NCI-H2107 (cell line): ENCODE results near the gene WDFY4.

Source experiments
- DNase-seq: peaks from one replicate; lab custom pipeline; 2025; lab: John Stamatoyannopoulos, UW

Gene WDFY4

DNA sequence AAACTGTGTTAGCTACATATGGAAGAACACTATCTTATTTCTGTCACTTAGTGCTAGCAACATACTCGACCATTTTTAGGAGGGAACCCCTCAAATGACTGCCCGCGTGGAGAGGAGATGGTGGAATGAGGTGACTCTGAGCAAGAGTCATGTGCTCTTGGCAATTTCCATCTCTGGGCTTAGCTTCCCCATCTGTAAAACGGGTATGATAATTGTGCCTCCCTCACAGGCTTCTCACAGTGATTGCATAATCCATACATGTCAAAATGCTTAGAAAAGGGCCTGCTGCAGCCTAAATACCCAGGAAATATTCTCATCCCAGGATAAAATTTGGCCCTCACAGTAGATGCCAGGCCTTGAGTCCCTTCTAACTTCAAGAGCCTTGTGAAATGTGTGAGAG, 86.6 kb downstream of the WDFY4 start:
- no peak for DNase-seq

DNA sequence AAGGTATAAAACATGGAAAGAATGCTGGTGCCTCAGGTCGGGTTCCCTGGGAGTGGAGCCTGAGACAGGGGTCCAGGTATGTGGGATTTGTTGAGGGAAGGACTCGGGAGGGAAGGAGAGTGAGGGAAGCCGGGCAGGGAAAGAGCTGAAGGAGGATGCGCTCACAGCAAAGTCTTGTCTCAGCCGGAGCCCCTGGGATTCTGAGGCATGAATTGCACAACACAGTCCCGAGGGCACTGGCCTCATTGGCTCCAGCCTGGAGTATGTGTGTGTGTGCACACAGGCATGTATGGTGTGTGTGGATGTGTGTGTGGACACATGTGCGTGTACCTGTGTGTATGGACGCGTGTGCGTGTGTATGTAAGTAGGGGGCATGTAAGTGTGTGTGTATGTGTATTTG, 87.4 kb downstream of the WDFY4 start:
- no peak for DNase-seq

DNA sequence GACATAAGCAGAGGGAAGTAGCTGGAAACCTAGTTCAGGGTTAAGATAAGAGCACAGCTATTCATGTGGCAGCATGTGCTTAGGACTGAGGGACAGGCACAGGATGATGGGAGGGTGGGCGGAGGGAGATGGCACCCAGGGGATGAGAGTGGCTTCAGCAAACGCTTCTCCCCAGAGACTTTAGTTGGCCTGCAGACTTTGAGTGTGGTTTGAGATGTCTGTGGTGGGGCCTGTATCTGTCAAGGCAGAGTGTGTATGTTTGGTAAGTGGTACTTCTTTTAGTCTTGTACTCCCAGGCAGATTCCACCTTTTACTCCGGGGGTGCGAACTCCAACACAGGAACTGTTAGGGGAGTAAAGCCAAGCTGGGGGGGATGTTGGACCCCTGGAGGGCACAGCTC, 88.9 kb downstream of the WDFY4 start:
- no peak for DNase-seq

DNA sequence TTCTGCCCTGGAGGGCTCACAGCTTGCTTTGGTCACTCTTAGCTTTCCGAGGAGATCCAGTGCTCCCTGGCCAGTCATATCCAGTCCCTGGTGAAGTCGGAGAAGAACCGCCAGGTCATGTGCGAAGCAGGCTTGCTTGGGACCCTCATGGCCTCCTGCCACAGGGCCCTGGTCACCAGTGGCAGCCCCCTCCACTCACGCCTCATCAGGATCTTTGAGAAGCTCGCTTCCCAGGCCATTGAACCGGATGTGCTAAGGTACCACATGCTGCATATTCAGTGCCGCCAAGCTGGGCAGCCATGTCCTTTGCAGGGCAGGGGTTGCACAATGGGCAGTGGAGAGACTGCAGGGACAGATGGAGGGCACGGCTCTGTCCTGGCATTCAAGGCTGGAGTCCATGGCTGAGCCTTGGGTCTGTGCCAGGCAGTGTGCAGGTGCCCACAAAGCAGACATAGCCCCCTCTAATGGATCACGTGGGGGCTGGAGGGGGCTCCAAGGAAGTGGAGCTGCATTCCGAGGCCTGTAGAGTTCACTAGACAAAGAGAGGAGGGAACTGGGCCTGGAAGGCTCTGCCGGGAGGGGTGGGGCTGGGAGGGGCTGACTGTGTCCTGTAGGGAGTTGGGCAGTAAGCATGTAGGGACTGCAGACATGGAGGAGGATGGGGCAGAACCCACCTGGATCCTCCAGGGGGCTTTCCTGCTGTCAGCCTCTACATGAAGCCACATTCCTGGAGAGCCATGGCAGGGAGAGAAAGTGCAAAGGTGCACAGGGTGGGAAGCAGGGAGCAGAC, 89.9 kb downstream of the WDFY4 start:
- no peak for DNase-seq

DNA sequence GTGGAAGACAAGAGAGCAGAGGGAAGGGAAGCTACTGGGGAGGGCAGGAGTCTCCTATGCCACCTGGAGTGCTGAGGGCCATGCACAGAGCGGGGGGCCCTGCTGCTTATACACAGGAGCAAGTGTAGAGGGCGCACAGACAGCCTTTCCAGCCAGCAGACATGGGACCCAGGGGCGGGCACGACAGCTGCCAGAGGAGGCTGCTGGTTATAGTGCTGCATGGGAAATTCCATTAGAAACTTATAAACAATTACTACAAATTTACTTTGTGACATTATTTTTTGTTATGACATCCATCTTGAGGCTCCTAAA, 90.5 kb downstream of the WDFY4 start:
- no peak for DNase-seq

DNA sequence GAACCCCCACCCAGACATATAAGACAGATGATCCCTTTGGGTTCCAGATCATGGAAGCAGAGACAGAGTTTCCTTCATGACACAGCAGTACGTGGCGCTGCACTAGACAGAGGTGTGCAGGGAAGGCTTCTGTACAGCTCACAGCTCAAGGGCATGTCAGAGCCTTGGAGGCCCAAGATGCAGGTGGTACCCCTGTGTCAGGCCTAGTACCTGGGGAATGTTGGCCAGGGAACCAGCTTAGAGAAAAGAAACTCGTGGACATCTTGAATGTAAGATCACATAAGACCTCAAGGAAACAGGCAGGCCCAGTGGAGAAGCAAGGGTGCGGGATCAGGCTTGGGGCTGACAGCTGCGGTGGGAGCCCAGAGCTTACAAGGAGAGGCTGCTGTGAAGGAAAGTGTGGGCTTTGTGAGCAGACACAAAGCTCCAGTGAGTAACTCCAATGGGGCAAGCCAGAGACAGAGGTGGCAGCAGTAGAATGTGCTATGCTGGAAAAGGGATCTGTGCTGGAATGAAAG, 91.4 kb downstream of the WDFY4 start:
- no peak for DNase-seq

DNA sequence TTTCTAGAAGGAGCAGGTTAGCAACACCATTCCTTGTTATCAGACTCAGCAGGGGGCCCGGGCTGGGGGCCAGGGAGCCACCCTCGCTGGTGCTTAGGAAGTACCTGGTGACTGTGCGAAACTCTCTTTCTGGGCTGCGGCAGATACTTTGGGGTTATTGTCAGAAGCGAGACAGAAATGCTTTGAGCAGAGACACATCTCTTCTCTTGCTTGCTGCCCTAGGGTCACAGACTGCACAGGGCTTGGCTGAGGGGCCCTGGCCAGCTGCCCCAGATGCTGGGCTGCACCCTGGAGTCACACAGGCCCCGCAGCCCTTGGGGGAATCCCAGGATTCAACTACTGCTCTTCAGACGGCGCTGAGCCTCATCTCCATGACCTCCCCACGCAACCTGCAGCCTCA, 91.9 kb downstream of the WDFY4 start:
- no peak for DNase-seq

DNA sequence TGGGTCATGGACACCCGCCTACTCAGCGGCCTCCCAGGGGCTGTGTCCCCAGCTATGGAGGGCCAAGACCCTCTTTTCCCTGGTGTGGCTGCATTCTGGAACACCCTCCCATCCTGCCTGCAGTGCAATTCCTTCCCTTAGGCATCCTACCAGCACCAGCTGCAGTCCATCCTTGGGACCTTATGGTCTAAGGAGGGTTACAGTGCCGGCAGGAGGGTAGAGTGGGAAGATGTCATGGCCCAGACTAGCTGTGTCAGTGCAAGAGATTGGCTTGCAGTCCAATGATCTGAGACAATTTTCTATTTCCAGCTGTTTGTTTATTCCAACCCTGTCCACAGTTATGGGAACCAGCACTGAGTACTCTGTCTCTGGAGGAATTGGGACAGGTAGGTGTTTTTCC, 92.4 kb downstream of the WDFY4 start:
- no peak for DNase-seq

DNA sequence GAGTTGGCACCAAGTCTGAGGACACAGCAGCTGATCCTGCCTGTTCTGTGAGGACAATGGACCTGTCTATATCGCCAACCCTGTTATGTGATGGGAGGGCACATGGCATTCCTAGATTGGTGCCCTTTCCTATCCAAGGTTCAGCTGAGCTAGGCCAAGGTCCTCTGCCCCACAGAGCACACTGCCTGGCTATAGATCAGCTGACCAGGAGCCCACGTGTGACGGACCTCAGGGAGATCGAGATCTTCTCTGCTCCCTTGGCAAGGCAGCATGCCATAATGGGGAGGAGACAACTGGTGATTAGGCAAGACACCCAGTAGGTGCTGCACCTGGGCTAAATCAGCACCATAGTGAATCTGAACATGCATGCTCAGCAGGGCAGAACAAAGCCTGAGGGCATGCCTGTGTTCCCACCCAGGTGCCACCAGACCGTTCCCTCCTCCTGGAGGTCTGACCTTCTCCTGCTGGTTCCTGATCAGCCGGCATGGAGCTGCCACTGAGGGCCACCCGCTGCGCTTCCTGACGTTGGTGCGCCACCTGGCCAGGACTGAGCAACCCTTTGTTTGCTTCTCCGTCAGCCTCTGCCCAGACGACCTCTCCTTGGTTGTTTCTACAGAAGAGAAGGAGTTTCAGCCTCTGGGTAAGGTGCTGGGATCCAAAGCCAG, 93.7 kb downstream of the WDFY4 start:
- DNase-seq: no peak

DNA sequence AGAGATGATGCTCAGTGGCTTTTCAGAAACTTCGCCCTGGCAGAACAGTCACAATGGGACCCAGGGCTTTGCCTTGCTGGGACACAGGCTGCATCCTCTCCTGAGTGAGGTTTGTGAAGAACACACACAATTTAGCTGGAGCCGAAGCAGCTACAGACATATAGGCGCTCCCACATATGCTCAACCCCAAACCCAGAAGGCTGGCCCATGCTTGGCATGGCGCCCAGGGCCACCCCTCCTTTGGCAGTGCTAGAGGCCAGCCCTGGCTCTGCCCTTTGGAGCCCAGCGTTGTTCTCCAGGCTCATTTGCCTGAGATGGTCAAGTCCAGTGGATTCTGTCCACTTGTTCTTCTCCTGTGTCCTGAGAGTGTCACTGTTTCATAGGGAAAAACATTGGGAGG, 94.4 kb downstream of the WDFY4 start:
- DNase-seq: no peak

DNA sequence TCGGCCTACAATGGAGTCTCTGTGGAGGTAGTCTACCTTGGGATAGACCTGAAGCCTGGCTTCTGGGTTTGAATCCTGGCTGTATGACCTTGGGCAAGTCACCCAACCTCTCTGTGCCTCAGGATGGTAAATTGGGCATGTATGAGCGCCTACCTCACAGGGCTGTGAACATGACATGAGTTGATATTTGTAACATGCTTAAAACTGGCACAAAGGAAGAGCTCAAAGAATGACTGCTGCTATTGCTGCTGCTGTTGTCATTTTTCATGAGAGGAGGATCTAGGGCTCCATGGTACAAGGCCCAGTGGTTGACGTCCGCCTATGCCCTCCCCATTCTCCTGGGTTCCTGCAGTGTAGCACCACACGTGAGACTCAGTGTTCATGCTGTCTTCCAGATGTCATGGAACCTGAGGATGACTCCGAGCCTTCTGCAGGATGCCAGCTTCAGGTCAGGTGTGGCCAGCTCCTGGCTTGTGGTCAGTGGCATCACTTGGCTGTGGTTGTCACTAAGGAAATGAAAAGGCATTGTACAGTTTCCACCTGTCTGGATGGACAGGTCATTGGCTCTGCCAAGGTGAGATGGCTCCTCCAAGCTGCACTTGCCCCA, 95.0 kb downstream of the WDFY4 start:
- DNase-seq: no peak

DNA sequence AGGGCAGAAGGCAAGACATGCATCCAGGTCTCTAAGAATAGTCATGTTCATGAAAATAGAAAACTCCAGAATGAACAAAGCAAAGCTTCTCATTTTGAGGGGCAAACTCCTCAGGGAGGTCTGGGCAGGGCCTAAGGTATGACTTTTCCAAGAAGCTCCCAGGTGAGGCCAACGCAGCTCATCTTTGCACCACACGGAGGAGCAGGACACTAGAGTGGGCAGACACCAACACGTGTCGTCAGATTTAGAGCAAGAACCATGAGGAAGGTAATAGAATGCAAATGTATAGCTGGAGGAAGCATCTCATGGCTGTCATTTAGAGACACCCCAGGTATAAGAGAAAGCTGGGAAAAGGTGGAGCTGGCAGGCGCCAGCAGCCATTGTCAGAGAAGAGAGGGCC, 95.7 kb downstream of the WDFY4 start:
- DNase-seq: no peak

DNA sequence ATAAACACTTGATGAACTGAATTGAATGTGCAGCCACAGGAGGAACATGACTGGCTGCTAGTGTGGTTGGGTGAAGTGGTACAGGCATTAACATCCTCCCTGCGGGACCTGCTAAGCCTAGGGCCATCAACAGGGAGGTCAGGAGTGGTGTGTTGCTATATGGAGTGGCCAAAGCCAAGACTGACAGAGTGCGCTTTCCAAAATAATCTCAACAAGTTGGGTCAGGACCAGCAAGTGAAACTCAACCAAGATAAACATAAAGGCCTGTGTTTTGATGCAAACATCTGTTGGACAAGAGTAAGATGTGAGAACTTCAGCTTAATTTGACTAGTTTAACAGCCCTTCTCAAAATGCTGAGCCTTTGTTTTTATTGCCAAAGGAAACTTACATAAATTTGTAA, 97.7 kb downstream of the WDFY4 start:
- no peak for DNase-seq

DNA sequence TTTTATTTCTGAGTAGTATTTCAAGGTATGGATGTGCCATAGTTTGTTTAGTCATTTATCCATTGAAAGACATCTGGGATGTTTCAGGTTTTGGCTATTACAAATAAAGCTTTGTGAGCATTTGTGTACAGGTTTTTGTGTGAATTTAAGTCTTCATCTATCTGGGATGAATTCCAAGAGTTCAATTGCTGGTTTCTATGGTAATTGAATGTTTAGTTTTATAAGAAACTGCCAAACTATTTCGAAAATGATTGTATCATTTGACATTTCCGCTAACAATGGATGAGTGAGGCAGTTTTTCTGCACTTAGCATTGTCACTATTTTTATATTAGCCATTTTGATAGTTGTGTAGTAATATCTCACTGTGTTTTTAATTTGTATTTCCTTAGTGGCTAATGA, 99.4 kb downstream of the WDFY4 start:
- no peak for DNase-seq

DNA sequence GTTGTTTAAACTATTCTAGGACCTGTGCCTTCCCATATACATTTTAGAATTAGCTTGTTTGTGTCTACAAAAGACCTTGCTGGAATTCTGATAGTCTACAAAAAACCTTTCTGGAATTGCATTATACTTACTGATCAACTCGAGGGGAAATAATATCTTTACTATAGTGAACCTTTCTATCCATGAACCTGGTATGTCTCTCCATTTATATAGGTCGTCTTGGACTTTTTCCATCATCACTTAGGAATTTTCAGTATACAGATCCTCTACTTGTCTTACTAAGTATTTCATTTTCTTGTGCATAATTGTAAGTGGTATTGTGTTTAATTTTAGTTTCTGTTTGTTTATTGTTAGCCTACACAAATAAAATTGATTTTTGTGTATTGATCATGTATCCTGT, 101.1 kb downstream of the WDFY4 start:
- DNase-seq: no peak

DNA sequence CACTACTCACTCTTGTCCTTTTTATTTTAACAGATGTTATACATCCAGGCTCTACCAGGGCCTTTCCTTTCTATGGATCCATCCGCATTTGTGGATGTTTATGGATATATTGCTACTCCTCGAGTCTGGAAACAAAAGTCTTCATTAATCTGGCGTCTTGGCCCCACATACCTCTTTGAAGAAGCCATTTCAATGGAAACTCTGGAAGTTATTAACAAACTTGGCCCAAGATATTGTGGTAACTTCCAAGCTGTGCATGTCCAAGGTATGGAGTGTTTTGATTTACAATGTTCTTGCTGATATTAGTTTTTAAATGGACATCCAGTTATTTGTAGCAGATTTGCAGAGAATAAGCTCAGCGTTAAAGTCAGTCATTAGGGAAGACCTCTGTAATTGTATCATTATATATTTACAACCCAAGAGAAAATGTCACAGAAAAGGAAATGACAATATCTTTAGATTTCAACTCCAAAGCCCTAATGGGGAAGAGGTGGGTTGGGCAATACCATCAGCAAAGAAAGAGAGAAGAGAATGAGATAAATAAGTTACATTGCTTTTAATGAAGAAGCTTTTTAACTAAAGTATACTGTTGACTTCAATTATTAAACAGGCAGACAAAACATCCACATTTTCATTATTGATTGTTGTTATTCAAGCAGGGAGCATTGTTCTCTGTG, 102.1 kb downstream of the WDFY4 start:
- DNase-seq: no peak

DNA sequence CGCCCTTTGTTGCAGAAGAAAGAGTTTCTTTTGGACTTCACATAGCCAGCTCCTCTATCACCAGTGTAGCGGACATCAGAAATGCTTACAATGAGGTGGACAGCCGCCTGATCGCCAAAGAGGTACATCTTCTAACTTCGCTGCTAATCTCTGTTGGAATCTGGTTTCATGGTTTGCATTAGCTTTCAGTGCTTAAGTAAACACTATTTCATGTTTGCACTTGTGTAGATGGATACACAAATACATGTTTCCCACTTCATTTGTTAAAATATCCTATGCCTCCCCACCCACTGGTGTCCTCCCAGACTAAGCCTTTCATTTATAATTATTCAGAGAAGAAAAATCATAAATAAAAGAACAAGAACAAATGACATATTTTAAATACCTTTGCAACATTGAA, 103.9 kb downstream of the WDFY4 start:
- no peak for DNase-seq

DNA sequence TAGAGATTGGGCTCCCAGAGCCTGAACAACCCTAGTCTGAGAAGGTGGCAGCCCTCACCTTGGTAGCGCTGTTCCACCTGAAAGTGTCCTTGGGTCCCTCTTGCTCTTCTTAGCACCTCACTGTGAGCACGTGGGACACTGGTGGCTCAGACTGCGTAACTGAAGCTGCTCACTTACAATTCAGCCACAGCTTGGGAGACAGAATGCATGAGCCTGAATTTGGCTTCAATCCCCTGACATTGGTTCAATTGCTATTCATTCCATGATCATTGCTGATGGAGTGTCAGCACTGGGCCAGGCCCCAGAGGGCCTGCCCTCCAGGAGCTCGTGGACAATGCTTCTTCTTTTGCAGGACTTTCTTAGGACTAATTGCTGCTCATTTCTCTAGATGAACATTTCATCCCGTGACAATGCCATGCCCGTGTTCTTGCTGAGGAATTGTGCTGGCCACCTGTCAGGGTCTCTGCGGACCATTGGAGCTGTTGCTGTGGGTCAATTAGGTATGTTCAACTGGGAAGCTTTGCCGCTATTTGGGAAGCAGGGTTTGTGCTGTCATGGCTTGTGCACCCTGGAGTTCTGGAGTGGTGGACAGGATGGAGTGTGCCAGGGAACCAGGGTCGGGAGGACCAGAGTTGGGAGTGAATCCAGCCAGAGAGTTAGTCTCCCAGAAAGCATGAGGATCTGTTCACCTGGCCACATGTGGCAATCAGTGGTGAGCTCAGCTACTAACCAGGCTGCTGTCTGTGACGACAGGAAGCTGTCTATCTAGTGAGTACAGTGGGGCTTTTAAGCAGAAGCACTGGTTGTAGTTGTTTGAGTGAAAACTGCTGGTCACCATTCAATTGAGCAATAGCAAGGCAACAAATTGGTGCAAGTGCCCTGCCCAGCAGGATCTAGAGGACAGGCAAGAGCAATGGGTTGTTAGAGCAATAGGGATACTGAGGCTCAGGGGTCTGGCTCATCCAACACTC, 105.1 kb downstream of the WDFY4 start:
- no peak for DNase-seq

DNA sequence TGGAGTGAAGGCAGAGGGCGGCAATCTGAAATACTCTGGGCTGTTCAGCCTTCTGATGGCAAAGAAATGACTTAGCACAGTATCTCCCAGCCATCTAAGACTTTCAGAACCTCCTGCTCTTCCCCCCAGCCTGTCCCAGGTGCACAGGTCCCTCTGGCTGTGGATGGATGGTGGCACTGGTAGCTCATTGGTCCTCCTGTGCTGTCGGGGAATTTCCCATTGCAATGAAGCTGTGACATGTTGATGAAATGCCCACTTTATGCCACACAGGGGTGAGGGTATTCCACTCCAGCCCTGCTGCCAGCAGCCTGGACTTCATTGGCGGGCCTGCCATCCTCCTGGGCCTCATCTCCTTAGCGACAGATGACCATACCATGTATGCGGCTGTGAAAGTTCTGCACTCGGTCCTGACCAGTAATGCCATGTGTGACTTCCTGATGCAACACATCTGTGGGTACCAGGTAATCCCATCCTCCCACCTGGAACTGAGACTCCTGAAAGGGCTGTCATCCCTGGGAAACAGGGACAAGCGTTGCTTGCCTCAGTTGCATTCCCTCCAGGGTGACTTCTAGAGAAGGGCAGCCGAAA, 105.9 kb downstream of the WDFY4 start:
- DNase-seq: no peak

DNA sequence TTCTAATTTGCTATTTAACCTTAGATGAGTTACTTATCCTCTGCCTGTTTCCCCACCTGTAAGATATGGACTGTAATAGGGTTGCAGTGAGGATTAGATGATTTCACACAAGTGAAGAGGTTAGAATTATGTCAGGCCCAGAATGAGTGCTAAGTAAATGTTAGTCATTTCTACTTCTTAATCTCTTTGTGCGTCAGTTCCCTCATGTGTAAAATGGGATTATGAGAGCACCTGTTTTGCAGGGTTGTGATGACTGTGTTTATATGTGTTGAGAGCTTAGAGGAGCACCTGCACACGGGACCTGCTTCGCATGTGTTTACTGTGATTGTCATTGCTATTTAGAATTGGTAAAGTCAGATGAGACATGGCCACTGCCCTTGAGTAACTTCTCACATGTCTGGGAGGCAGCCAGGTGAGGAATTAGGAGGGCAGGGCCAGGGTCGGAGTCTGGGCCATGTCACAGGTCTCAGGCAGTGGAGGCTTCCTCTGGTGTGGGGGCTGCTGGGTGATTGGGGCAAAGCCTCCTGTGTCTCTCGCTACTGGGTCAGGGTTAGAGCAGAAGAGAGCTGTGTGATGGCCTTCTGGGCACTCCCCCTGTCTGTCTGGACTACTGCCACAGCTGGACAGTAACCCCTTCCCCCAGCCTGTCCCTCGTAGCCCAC, 106.7 kb downstream of the WDFY4 start:
- DNase-seq: no peak

DNA sequence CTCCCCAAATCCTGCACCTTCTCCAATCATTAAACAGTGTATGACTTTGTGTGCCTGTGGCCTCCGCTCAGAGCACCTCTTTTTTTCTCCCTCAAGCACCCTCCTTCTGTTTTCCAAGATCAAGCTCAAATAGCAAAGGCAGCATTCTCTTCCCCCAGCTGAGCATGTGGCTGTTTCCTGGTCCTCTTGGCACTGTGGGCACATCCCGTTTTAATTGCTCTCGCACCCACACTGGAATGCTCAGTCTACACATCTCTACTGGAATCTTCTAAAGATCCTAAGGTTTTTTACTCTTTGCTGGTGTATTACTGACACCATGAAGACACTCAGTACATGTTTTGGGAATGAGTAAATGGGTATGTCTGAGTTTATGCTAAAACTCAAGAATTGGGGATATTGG, 107.4 kb downstream of the WDFY4 start:
- DNase-seq: no peak
